Measurements from ENCODE around the gene TMOD1.

DNA sequence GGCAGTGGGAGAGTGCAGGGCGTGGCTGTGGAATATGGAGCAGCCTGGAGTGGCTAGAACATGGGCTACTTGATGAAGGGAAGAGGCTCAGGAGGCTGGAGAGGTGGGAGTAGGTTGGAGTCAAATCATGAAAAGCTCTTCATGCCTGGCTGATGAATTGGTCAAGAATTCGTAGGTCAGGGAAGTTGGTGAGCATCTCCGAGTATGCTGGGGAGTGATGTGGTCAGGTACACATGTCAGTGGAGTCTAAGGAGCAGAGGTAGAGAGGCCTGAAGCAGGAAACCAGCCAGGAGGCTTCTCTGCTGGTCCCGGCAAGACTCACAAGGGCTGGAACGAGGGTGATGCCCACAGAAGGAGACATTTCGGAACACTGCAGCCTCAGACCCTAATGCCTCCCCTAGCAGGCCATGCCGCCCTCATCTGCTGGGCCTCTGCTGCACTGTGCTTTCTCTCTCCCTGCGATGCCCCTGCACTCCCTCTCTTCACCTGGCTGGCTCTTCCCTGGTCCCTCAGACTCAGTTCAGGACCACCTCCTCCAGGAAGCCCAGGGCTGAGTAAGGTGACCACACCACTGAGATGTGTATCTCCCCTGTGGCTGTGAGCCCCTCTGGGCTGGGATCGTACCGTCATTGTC, 33.6 kb downstream of the TMOD1 start:
- TF ChIP-seq TAF1 (IDR thresholded peaks at IDR 0.05; ENCODE audit: borderline replicate concordance, low read depth, low read length) = no peak
- TF ChIP-seq RAD21 (IDR thresholded peaks at IDR 0.05; ENCODE audit: low read length) = no peak
